Neural progenitor cell (in vitro differentiated cells): ENCODE results near the gene CPN2.

ENCODE experiments used
- CTCF ChIP-seq: fragments of 200-600 bp; sonication (generic); IDR thresholded peaks from 2 replicates; pipeline ENCODE4 v1.5.1; 2017; ENCODE audit warnings: antibody characterized with exemption, mild to moderate bottlenecking
- EZH2 ChIP-seq: fragments of 200-600 bp; sonication (generic); IDR thresholded peaks from 2 replicates; pipeline ENCODE4 v1.6.1; 2017; ENCODE audit warnings: antibody characterized with exemption, mild to moderate bottlenecking, moderate library complexity
- EZH2phosphoT487 ChIP-seq: fragments of 200-600 bp; sonication (generic); IDR thresholded peaks from 2 replicates; pipeline ENCODE4 v1.6.1; 2017; ENCODE audit warnings: antibody characterized with exemption

DNA sequence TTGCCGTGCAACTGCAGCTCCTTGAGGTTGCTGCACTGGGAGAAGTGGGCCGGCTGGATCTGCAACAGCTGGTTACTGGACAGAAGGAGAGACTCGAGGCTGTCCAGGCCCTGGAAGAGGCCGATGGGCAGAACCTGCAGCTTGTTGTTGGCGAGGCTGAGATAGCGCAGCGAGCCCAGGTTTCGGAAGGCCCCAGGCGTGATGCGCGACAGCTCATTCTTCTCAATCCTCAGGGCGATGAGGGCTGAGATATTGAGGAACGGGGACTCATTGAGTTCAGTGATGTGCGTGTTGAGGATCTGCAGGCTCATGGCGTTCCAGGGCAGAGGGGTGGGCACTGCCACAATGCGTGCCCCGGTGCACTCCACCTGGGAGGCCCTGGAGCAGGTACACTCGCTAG lies 9.4 kb upstream of the CPN2 start:
- TF ChIP-seq CTCF (no peak), EZH2 (no peak), EZH2phosphoT487 (no peak)
